Osteoblast (primary cell): ENCODE measurements around the gene TBC1D4. TPM values are rescaled to one million over a fixed set of nuclear protein-coding genes. Genes with fewer than 3 reads are reported as not detected.

ENCODE experiments used
- DNase-seq: peaks from one replicate; pipeline ENCODE4 v3.0.0; 2011; ENCODE audit warnings: low spot score, mixed read lengths; ENCODE audit not compliant: insufficient read length; ENCODE audit errors: missing footprints
- H2AFZ ChIP-seq: 2 replicates; pipeline ENCODE4 v1.6.0; 2011; ENCODE audit warnings: mild to moderate bottlenecking, low read length
- H3K27ac ChIP-seq: 2 replicates; pipeline ENCODE4 v1.5.1; 2011; ENCODE audit warnings: mild to moderate bottlenecking, low read depth, low read length, moderate library complexity
- H3K27me3 ChIP-seq: 2 replicates; pipeline ENCODE4 v1.6.0; 2012; ENCODE audit warnings: mild to moderate bottlenecking, control low read depth, inconsistent platforms, low read length, moderate library complexity; ENCODE audit not compliant: insufficient read depth
- H3K36me3 ChIP-seq: 2 replicates; pipeline ENCODE4 v1.5.1; 2011; ENCODE audit warnings: mild to moderate bottlenecking, low read length, control low read depth, moderate library complexity; ENCODE audit not compliant: insufficient read depth
- H3K4me1 ChIP-seq: 2 replicates; pipeline ENCODE4 v1.5.1; 2011; ENCODE audit warnings: mild to moderate bottlenecking, low read length, control low read depth, moderate library complexity; ENCODE audit not compliant: insufficient read depth
- H3K4me2 ChIP-seq: 2 replicates; pipeline ENCODE4 v1.6.0; 2011; ENCODE audit warnings: mild to moderate bottlenecking, low read length; ENCODE audit not compliant: insufficient read depth
- H3K4me3 ChIP-seq: fragments of 200-600 bp; sonication (generic); 3 replicates; pipeline ENCODE4 v1.5.1; 2012; ENCODE audit warnings: mild to moderate bottlenecking, low read length, inconsistent platforms; ENCODE audit not compliant: insufficient read depth
- H3K79me2 ChIP-seq: 2 replicates; pipeline ENCODE4 v1.6.0; 2012; ENCODE audit warnings: mild to moderate bottlenecking, low read length, control low read depth, inconsistent platforms; ENCODE audit not compliant: insufficient read depth
- H3K9me3 ChIP-seq: 2 replicates; pipeline ENCODE4 v1.5.1; 2011; ENCODE audit warnings: low read depth, low read length, control low read depth
- H4K20me1 ChIP-seq: 2 replicates; pipeline ENCODE4 v1.6.0; 2012; ENCODE audit warnings: mild to moderate bottlenecking, low read length, control low read depth; ENCODE audit not compliant: insufficient read depth
- total RNA-seq: library from RNA; depleted of rRNA; stranded (reverse); fragments of >200 nt; gene quantifications from 2 replicates; pipeline ENCODE4 v1.2.3, GENCODE V29; 2012
- TF ChIP-seq, protein P1 (sequence below): IDR thresholded peaks from 2 replicates; pipeline ENCODE4 v1.5.1; 2011; ENCODE audit warnings: mild to moderate bottlenecking, low read depth, low read length, moderate library complexity; ENCODE audit errors: extremely low read depth

Gene TBC1D4
- total RNA-seq, 1 donor = 19.5 TPM

DNA sequence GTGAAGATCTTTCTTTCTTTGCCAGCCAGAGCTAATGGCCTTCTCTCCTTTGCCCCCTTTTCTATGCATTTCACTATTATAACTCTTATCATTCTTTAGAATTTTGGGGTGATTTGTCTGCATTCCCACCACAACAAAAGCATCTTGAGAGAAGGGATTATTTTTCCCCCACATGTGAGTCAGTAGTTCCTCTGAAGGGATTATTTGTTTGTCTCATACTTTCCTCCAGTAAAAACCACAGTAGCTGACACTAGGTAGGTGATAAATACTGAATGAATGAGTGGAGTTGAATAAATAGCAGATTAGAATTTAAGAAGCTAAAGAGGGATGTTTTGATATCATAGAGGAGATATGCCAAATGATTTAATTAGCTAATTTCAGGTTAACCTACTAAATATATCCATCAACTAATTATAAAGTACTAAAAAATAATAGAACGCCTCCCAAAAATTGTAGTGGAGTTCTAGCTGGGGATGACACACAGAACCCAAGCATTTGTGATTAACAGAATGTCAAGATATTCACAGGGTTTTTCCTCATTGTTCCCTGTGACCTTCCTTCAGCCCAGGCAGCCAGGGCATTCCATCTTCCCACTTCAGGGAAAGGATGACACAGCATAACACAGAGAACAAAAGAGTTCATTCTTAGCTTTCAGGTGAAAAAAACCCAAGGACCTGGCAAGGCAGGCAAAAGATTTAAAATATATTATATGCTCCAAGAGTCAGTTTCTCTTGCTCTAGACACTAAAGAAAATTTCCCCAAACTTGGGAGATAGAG is 3.5 kb upstream of the TBC1D4 start:
- peaks cover 46% of the 10 kb centered on the region for H3K4me1 ChIP-seq
- no peak overlapping the region for H2AFZ ChIP-seq
- no peaks in the 10 kb centered on the region for H3K27me3 ChIP-seq
- H3K4me3 ChIP-seq = no peak overlapping the region
- peak overlapping the region; percentile 16 for H3K4me2 ChIP-seq
- peak; percentile 62 for DNase-seq
- H3K9me3 ChIP-seq = no peaks in the 10 kb centered on the region
- peaks cover 2% of the 10 kb centered on the region for H4K20me1 ChIP-seq
- H3K36me3 ChIP-seq = no peaks in the 10 kb centered on the region
- TF ChIP-seq, protein P1, sequence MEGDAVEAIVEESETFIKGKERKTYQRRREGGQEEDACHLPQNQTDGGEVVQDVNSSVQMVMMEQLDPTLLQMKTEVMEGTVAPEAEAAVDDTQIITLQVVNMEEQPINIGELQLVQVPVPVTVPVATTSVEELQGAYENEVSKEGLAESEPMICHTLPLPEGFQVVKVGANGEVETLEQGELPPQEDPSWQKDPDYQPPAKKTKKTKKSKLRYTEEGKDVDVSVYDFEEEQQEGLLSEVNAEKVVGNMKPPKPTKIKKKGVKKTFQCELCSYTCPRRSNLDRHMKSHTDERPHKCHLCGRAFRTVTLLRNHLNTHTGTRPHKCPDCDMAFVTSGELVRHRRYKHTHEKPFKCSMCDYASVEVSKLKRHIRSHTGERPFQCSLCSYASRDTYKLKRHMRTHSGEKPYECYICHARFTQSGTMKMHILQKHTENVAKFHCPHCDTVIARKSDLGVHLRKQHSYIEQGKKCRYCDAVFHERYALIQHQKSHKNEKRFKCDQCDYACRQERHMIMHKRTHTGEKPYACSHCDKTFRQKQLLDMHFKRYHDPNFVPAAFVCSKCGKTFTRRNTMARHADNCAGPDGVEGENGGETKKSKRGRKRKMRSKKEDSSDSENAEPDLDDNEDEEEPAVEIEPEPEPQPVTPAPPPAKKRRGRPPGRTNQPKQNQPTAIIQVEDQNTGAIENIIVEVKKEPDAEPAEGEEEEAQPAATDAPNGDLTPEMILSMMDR = no peak
- H3K79me2 ChIP-seq = peaks cover 13% of the 10 kb centered on the region
- peak overlapping the region; percentile 56 for H3K27ac ChIP-seq

DNA sequence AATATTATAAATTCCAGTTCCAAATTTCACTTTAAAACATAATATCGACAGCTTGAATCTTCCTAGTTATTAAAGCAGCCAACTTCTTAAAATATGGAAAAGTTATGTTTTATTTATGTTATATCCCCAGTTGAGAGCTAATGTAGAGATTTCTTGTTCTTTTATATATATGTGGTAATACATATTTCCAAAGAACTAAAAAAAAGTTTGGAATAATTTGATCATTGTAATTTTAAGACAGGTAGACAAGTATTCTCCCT is 781 bp upstream of the TBC1D4 start:
- TF ChIP-seq, protein P1 = no peak
- peaks cover 22% of the 10 kb centered on the region for H4K20me1 ChIP-seq
- H3K27me3 ChIP-seq = no peaks in the 10 kb centered on the region
- peak overlapping the region; percentile 76 for H3K27ac ChIP-seq
- no peaks in the 10 kb centered on the region for H3K9me3 ChIP-seq
- peak overlapping the region; percentile 86 for H3K4me3 ChIP-seq
- peak overlapping the region; percentile 97 for H3K4me2 ChIP-seq
- H2AFZ ChIP-seq = peak overlapping the region; percentile 89
- H3K36me3 ChIP-seq = no peaks in the 10 kb centered on the region
- DNase-seq = no peak
- H3K4me1 ChIP-seq = peaks cover 47% of the 10 kb centered on the region
- peaks cover 40% of the 10 kb centered on the region for H3K79me2 ChIP-seq

DNA sequence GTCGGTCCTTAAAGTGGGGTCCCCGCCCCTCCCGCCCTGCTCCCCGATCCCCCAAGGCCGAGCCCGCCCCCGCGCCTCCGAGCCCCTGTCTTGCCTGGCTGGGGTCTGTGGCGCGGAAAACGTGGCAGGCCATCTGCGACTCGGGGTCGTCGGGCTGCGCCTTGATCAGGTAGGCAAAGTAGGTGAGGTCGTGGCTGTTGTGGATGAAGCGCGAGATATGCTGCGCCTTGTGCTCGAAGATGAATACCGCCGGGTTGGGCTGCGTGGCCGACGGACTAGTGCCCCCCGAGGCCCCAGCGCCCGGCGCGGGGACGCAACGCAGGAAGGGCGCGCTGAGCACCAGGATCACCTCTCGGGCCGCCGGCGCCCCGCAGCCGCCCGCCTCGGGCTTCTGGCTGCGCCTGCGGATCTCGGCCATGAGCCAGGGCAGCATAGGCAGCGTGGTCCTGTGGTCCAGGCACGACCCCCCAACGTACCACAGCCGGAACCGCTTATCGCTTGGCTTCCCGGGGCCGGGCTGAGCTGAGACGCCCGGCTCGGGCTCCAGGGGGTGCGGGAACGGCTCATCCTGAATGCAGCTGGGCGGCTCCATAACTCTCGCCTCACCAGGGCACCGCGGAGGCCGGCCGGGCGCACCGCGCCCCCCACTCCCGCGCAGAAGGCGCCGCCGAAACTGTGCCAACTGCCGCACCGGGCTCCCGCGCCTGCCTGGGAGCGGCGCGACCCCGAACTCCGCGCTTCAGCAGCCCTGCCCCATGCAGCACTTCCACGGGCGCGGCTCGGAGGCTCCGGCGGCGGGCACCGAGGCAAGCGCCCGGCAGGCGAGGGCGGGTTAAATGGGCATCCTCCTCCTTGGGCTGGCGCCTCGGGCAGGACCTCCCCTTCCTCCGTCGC is 546 bp downstream of the TBC1D4 start:
- DNase-seq = peak; percentile 81
- Histone ChIP-seq H3K36me3 (no peaks in the 10 kb centered on the region), H3K4me3 (peak overlapping the region; percentile 86), H4K20me1 (peaks cover 25% of the 10 kb centered on the region), H3K27me3 (no peaks in the 10 kb centered on the region), H3K27ac (no peak overlapping the region), H3K79me2 (peaks cover 49% of the 10 kb centered on the region), H3K4me1 (peaks cover 34% of the 10 kb centered on the region), H3K4me2 (peak overlapping the region; percentile 97), H3K9me3 (no peaks in the 10 kb centered on the region), H2AFZ (peak overlapping the region; percentile 89)
- TF ChIP-seq, protein P1 = no peak

DNA sequence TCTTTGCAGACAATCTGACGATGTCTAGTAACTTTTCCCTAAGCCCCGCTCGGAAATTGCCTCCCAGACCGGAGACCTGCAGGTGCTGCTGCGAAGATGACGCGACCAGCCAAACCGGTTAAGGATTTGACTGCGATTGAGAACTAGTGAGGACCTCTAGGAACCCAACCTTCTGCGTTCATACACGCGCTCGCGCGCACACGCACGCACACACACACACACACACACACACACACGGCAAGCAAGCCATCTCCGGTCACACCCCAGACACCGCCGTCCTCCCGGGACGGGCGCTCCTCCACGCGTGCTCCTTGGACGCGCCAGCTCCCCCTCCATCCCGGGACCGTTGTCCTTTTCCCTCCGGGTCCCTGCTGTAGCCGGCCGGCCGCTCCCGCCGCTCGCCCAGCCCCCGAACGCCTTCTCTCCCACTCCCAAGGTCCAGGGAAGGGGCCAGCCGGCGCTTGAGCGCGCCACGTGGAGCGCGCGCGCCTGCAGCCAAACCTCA is 1.2 kb downstream of the TBC1D4 start:
- Histone ChIP-seq H3K79me2 (peaks cover 52% of the 10 kb centered on the region), H3K36me3 (no peaks in the 10 kb centered on the region), H2AFZ (peak overlapping the region; percentile 79), H3K4me2 (peak overlapping the region; percentile 97), H4K20me1 (peaks cover 25% of the 10 kb centered on the region), H3K27ac (no peak overlapping the region), H3K9me3 (no peaks in the 10 kb centered on the region), H3K4me1 (peaks cover 27% of the 10 kb centered on the region), H3K4me3 (peak overlapping the region; percentile 86), H3K27me3 (no peaks in the 10 kb centered on the region)
- TF ChIP-seq, protein P1 = no peak
- peak; percentile 63 for DNase-seq
